Stimulated activated naive CD8-positive, alpha-beta T cell treated with anti-CD3 and anti-CD28 coated beads, Interleukin-15, amount 100 ng/mL, for 72 hours (primary cell): ENCODE data around the gene PLCZ1.
"Not testable (repeated sequence)": the region's sequence is repeated elsewhere in the genome, so short reads cannot be mapped to it uniquely, and the experiment has no call there.

Source experiments
- ATAC-seq: fragments of 150-1000 bp; cut with Tn5 transposase; 2 replicates; pipeline ENCODE4 v1.10.0; 2021; ENCODE audit warnings: mild to moderate bottlenecking, moderate library complexity
- DNase-seq, 2 donors: peaks; one replicate each; pipeline ENCODE4 v3.0.0; 2021 to 2022
- H3K27ac Mint-ChIP-seq, 2 donors: one replicate each; pipeline ENCODE4 v1.8.0; 2022; ENCODE audit warnings: mild to moderate bottlenecking in 2 of 2, mixed read lengths in 2 of 2, moderate library complexity in 2 of 2
- H3K27me3 Mint-ChIP-seq: one replicate; pipeline ENCODE4 v1.8.0; 2022; ENCODE audit warnings: mixed read lengths
- H3K4me1 Mint-ChIP-seq: one replicate; pipeline ENCODE4 v1.8.0; 2022; ENCODE audit warnings: mild to moderate bottlenecking, mixed read lengths
- H3K4me3 Mint-ChIP-seq, 2 donors: one replicate each; pipeline ENCODE4 v1.8.0; 2022; ENCODE audit warnings: mild to moderate bottlenecking in 2 of 2, mixed read lengths in 2 of 2, moderate library complexity in 1 of 2
- H3K9me3 Mint-ChIP-seq, 2 donors: one replicate each; pipeline ENCODE4 v1.8.0; 2022; ENCODE audit warnings: mixed read lengths in 2 of 2

PLCZ1 gene, protein sequence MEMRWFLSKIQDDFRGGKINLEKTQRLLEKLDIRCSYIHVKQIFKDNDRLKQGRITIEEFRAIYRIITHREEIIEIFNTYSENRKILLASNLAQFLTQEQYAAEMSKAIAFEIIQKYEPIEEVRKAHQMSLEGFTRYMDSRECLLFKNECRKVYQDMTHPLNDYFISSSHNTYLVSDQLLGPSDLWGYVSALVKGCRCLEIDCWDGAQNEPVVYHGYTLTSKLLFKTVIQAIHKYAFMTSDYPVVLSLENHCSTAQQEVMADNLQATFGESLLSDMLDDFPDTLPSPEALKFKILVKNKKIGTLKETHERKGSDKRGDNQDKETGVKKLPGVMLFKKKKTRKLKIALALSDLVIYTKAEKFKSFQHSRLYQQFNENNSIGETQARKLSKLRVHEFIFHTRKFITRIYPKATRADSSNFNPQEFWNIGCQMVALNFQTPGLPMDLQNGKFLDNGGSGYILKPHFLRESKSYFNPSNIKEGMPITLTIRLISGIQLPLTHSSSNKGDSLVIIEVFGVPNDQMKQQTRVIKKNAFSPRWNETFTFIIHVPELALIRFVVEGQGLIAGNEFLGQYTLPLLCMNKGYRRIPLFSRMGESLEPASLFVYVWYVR

DNA sequence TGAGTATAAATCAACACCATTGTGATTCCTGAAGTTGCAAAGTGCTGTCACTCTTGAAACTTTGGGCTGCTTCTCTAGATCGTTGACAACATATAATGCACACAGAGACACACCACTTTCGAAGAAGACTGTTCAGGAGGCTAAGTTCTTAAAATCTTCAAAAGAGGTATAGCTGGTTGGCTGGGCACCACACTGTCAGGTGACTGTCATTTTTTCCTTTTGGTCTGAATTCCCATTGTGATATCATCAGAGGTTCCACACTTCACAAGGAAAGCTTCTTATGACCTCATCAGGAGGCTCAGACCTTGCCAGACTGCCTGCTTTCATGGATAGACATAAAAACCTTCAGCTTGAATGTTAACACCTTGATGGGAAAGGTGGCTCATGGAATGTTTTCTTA is at the start of gene PLCZ1, which contains the start of gene CAPZA3:
Gene PLCZ1, minus strand, starts transcription at position 194 of the 400 bp plus-strand sequence. CDS start 641 bp downstream, outside the sequence.
Gene CAPZA3, plus strand, starts transcription at position 301 of the 400 bp plus-strand sequence. CDS start 150 bp downstream, outside the sequence.
- Mint-ChIP-seq H3K4me3 (no peak within 1 kb of the TSS), H3K27me3 (no peaks in the 10 kb centered on the region), H3K4me1 (no peaks in the 10 kb centered on the region), H3K27ac (no peak within 1 kb of the TSS), H3K9me3 (peaks cover 0 to 21% of the 10 kb centered on the region in 2 donors)
- DNase-seq (no peak), ATAC-seq (no peak)

DNA sequence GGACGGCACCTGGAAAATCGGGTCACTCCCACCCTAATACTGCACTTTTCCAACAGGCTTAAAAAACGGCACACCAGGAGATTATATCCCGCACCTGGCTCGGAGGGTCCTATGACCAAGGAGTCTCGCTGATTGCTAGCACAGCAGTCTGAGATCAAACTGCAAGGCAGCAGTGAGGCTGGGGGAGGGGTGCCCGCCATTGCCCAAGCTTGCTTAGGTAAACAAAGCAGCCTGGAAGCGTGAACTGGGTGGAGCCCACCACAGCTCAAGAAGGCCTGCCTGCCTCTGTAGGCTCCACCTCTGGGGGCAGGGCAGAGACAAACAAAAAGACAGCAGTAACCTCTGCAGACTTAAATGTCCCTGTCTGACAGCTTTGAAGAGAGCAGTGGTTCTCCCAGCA is 47.7 kb upstream of the PLCZ1 start:
- H3K4me1 Mint-ChIP-seq, H3K4me3 Mint-ChIP-seq, ATAC-seq, DNase-seq, H3K27ac Mint-ChIP-seq, H3K27me3 Mint-ChIP-seq: not testable (repeated sequence)
- H3K9me3 Mint-ChIP-seq: peaks cover 9 to 36% of the 10 kb centered on the region in 2 donors

DNA sequence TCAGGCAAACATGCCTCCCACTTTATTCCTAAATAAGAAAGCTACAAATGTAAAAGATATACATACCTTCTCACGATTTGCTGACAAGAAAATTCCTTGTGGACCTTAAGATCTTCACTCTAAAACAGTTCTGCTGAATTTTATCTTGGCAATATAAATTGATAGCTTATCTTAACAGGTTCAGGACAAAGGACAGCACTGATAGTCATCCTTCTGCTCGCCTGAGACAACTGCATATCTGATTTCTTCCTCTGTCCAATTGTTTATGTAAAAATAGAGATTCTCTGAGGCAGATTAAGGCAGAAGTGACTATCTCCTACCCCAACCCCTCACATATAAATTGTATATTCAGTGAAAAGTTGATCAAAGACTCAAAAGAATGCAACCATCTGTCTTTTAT is 45.0 kb upstream of the PLCZ1 start:
- no peak for ATAC-seq
- no peak for DNase-seq
- H3K9me3 Mint-ChIP-seq: peaks cover 14 to 37% of the 10 kb centered on the region in 2 donors
- H3K27ac Mint-ChIP-seq: no peak overlapping the region
- H3K27me3 Mint-ChIP-seq: no peaks in the 10 kb centered on the region
- no peak overlapping the region for H3K4me3 Mint-ChIP-seq
- no peaks in the 10 kb centered on the region for H3K4me1 Mint-ChIP-seq

DNA sequence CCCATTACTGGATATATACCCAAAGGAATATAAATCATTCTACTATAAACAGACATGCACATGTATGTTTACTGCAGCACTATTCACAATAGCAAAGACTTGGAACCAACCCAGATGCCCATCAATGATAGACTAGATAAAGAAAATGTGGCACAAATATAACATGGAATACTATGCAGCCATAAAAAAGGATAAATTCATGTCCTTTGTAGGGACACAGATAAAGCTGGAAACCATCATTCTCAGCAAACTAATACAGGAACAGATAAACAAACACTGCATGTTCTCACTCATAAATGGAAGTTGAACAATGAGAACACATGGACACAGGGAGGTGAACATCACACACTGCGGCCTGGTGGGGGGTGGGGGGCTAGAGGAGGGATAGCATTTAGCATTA is 28.7 kb upstream of the PLCZ1 start:
- H3K27me3 Mint-ChIP-seq, DNase-seq, H3K27ac Mint-ChIP-seq, H3K4me1 Mint-ChIP-seq, ATAC-seq, H3K4me3 Mint-ChIP-seq: not testable (repeated sequence)
- H3K9me3 Mint-ChIP-seq: peaks cover 25 to 27% of the 10 kb centered on the region in 2 donors

DNA sequence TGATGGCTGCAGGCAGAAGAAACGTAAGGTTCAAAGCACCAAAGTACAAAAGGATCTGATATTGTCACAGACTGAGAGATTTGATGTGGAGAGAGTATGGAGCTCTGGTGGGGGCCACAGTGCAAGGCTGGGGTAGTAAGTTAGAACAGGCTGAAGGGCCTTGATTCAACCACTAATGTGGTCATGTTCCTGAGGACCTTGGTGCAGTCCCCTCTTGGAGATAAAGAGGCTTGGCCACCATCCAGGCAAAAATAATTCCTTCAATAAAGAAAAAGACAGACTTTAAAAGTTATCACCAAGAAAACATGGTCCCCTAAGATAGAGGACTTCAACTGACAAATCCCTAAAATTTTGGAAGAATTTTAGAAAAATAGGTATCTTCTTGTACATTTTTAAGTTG is 17.5 kb upstream of the PLCZ1 start:
- Mint-ChIP-seq H3K4me3 (no peak overlapping the region), H3K9me3 (no peaks in the 10 kb centered on the region), H3K27ac (no peak overlapping the region), H3K4me1 (no peaks in the 10 kb centered on the region), H3K27me3 (no peaks in the 10 kb centered on the region)
- no peak for DNase-seq
- no peak for ATAC-seq

DNA sequence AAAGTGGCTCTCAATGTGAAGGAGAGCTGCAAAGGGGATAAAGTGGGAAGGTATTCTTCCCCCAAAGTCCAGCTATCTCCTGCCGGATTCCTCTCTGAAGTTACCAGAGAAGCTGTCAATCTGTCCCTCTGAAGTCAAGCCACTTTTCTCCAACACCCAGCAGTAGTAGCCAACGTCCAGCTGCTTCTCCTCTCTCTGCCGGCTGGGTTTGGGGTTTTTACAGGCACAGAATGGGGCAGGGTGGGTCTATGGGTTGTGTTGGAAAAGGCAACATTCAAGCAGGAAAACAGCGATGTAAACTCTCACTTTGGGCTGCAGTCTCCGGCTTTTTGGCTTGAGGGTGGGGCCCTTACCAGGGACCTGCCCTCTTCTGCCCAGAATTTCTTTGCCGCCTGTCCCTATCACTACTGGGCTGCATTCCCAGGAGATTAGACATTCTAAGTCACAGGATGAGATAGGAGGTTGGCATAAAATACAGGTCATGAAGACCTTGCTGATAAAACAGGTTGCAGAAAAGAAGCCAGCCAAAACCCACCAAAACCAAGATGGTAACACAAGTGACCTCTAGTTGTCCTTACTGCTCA is 16.4 kb upstream of the PLCZ1 start:
- ATAC-seq: no peak
- no peaks in the 10 kb centered on the region for H3K4me1 Mint-ChIP-seq
- no peak for DNase-seq
- H3K27ac Mint-ChIP-seq: no peak overlapping the region
- H3K27me3 Mint-ChIP-seq: no peaks in the 10 kb centered on the region
- H3K4me3 Mint-ChIP-seq: no peak overlapping the region
- no peaks in the 10 kb centered on the region for H3K9me3 Mint-ChIP-seq

DNA sequence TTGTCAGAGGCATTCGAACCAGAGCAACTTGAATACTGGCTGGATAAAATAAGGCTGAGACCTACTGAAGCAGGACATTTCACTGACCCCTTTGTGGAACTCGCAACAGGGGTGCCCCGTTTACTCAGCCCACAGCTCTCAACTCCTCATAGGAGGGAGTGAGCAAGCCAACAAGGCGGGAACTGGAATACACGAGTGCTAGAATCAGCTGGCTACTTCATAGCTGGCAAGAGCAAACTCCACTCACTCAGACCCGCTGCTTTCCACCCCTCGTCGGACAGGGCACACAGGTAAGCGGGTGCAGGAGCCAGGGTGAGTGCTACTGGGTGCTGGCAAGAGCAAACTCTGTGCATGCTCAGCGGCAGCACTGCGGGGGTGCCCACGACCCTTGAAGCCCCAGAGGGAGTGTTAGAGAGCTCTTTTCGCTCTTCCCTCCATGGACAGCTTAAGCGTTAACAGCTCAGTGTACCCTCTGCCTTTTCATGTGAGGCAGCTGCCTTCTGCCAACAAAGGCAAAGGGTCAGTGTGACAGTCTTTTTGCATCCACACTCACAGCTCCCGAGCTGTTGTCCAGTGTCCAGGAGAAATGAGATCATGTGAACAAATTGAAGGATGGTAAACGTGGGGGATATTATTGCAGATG is 15.8 kb upstream of the PLCZ1 start:
- no peaks in the 10 kb centered on the region for H3K9me3 Mint-ChIP-seq

DNA sequence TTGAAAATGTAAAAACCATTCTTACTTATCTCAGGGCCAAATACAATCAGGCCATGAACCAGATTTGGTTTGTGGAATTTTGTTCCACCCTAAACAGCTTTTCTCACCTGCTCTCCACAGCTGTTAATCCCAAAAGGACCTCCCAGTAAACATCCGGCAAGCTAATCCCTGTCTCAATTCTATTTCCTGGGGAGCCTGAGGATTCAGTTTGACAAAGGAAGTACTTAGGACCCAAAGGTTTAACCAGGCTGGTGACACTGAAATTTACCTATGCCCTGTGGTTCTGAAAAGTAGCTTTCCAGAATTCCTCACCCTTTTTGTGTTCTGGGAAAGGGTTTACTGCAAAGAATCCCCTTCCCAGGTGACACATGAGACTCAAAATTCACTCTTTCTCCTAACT is 15.1 kb upstream of the PLCZ1 start:
- no peaks in the 10 kb centered on the region for H3K4me1 Mint-ChIP-seq
- no peak overlapping the region for H3K4me3 Mint-ChIP-seq
- ATAC-seq: no peak
- H3K27me3 Mint-ChIP-seq: no peaks in the 10 kb centered on the region
- no peak overlapping the region for H3K27ac Mint-ChIP-seq
- DNase-seq: no peak
- no peaks in the 10 kb centered on the region for H3K9me3 Mint-ChIP-seq

More for the DNA sequence above, 15.8 kb upstream of the PLCZ1 start:
- no peak overlapping the region for H3K4me3 Mint-ChIP-seq
- no peaks in the 10 kb centered on the region for H3K27me3 Mint-ChIP-seq
- DNase-seq (no peak), ATAC-seq (no peak)
- no peaks in the 10 kb centered on the region for H3K4me1 Mint-ChIP-seq
- peak overlapping the region in 1 of 2 donors; percentile 19 for H3K27ac Mint-ChIP-seq

DNA sequence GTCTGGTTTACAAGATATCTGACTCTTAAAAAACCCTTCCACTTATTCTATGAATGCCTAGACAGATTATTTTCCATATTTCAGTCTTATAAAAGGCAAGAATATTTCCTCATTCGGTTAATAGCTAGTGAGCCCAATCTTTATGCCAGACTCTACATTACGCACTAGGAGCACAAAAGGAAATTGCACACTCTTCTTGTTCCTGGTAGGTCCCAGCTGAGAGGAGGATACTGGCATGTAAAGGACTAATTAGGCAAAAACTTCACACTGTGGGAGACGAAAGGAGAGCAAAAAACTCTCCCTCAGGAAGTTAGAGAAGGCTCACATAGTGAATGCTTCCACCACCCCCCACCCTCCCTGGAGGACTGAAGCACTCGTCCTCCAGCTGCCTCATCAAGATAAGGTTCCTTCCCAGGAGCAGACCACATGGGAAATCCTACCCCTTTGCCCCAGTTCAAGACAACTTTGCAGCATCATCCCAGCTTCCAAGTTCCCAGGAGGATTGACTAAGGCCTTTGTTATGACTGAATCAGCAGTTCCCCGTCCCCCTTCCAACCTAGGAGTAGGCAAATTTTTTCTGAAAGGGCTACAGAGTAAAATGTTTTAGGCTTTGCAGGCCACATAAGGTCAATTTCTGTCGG is 14.6 kb upstream of the PLCZ1 start:
- H3K27ac Mint-ChIP-seq: no peak overlapping the region
- H3K4me3 Mint-ChIP-seq: no peak overlapping the region
- no peaks in the 10 kb centered on the region for H3K27me3 Mint-ChIP-seq
- H3K4me1 Mint-ChIP-seq: no peaks in the 10 kb centered on the region
- H3K9me3 Mint-ChIP-seq: no peaks in the 10 kb centered on the region
- no peak for DNase-seq
- no peak for ATAC-seq

DNA sequence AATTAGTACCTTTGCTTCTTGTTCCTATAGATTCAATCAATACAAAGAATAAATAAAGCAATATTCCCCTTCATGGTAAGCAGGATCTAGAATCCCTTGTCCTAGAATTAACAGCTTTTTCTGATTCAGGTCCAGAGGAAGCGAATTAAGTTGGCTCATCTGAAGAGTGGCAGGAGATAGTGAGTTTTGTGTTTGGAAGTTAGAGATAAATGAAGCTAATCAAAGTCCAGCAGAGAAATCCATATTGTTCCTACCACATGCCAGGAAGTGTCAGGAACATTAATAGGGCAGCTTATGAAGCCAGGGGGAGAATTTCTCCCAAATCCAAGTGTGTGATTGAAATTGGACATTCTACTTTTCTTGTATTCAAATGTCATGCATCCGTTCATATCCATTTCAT is 14.1 kb upstream of the PLCZ1 start:
- Mint-ChIP-seq H3K4me3 (no peak overlapping the region), H3K27ac (no peak overlapping the region), H3K4me1 (no peaks in the 10 kb centered on the region), H3K9me3 (no peaks in the 10 kb centered on the region), H3K27me3 (no peaks in the 10 kb centered on the region)
- DNase-seq: no peak
- no peak for ATAC-seq

DNA sequence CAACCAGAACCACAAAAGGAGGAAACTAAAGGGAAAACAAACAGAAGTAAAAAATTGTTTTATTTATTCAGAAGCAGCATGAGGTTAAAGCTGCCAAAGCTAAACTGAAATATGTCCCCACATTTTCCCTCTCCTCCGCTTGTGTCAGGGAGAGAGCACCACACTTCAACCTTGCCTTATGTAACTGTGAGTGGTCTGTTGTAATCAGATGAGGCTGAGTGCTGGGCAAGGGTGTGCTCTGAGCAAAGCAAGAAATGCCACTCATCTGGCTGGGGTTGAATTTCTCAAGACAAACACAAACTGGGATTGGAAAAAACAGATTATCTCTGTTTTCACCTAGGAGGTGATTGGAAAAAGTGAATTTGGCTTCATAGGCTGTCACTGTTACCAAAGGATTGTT is 12.3 kb upstream of the PLCZ1 start:
- H3K4me1 Mint-ChIP-seq: no peaks in the 10 kb centered on the region
- H3K27ac Mint-ChIP-seq: no peak overlapping the region
- H3K27me3 Mint-ChIP-seq: no peaks in the 10 kb centered on the region
- H3K9me3 Mint-ChIP-seq: no peaks in the 10 kb centered on the region
- DNase-seq (no peak), ATAC-seq (no peak)
- no peak overlapping the region for H3K4me3 Mint-ChIP-seq

DNA sequence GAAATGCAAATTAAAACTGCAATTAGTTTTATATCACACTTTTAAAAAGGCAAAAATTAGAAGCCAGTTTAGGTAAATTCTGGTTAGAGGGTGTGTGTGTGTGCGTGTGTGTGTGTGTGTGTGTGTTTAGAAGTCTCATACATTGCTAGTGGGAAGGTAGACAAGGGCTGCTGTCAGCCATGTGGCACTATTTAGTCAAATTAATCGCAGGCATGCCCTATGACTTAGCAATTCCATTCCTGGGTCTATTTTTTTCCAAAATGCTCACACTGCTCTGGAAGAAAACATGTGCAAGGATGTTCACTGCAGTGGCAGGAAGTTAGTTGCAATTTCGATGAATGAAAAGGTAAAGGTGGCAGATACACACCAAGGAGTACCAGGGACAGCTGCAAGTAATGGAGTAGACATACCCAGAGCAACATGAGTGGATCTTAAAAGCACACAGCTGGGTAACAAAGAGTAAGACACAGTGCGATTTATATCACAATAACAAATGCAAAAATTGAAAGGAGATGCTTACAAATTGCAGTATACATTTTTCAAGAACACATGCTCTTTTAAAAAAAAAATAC is 11.7 kb upstream of the PLCZ1 start:
- Mint-ChIP-seq H3K4me3 (no peak overlapping the region), H3K27me3 (no peaks in the 10 kb centered on the region), H3K9me3 (no peaks in the 10 kb centered on the region), H3K27ac (no peak overlapping the region), H3K4me1 (no peaks in the 10 kb centered on the region)
- DNase-seq: no peak
- no peak for ATAC-seq

DNA sequence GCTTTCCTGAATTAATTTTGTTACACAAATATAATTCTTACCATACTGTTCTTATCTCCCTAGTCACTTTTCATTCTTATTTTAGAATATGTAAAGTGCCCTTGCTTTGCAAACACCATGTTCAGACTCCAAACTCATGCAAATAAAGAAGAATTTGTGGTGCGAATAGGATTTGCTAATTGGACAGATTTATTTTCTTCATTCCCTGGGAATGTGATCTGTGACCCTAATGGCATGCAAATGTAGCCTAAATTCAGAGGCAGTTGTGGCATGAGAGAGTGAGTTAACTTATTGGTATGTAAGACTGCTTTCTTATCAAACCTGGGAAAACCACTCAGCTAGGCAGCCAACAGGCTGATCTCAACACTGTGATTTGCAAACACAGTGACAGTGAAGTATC is 10.1 kb upstream of the PLCZ1 start:
- ATAC-seq: no peak
- no peaks in the 10 kb centered on the region for H3K27me3 Mint-ChIP-seq
- no peak overlapping the region for H3K27ac Mint-ChIP-seq
- H3K9me3 Mint-ChIP-seq: peaks cover 0 to 5% of the 10 kb centered on the region in 2 donors
- H3K4me1 Mint-ChIP-seq: no peaks in the 10 kb centered on the region
- DNase-seq: no peak
- H3K4me3 Mint-ChIP-seq: no peak overlapping the region

DNA sequence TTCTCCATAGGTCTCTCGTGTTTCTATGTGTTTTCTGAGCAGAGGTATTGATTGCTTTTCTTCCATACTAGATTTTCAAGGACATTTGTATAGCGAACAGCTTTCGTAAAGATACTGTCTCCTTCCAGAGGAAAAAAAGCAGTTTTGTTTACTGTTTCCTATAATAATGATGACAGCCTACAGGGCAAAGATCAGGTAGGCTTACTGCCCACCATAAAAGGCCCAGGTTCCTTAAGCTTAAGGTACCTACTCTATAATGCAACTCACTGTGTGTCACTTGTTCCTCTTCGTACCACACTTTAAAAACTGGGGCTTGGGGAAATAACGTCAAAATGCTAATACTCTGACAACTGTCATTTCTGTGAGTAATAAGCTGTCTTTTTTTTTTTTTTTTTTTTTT is 6.7 kb downstream of the PLCZ1 start:
- H3K27me3 Mint-ChIP-seq: no peaks in the 10 kb centered on the region
- H3K4me1 Mint-ChIP-seq: no peaks in the 10 kb centered on the region
- ATAC-seq (no peak), DNase-seq (no peak)
- H3K4me3 Mint-ChIP-seq: no peak overlapping the region
- H3K9me3 Mint-ChIP-seq: peaks cover 0 to 17% of the 10 kb centered on the region in 2 donors
- H3K27ac Mint-ChIP-seq: no peak overlapping the region

DNA sequence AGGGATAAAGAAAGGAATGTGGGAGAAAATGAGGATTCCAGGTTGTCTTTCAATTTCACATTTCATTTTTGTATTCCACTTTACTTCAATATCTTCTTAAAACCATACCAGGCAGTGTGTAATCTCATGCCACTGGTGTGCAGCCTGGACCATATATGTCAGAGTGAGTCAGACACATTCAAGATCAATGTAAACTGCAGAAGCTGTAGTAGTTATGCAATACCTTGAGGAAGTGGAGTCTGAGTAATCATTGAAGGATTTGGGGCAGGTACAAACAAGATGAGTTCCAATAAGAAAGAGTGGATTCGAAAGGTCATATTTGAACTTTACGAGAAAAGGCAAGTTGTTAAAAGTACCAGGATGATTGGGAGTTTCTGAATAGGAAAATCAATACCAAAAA is 14.1 kb downstream of the PLCZ1 start:
- Mint-ChIP-seq H3K4me1 (no peaks in the 10 kb centered on the region), H3K9me3 (peaks cover 0 to 7% of the 10 kb centered on the region in 2 donors), H3K27me3 (no peaks in the 10 kb centered on the region), H3K27ac (no peak overlapping the region), H3K4me3 (no peak overlapping the region)
- no peak for ATAC-seq
- no peak for DNase-seq
